IMR-90 (cell line): ENCODE results near the gene PCSK5. TPM values are rescaled to one million over a fixed set of nuclear protein-coding genes. Genes with fewer than 3 reads are reported as not detected.

Experiments used
- ATAC-seq: fragments of 200-7000 bp; cut with Tn5 transposase; 2 replicates; pipeline ENCODE4 v1.9.1; 2020; ENCODE audit warnings: low read depth, mild to moderate bottlenecking, moderate library complexity
- BruUV-seq: library from RNA; stranded (reverse); fragments of 400-500 nt; replicated peaks from 2 replicates; lab custom pipeline; 2021; lab: Mats Ljungman, UMichigan
- CTCF ChIA-PET: fragments of 300-600 bp; formaldehyde crosslinking; extraction: SDS; loops from one replicate; lab custom pipeline; 2021; ENCODE audit warnings: antibody characterized with exemption; lab: Yijun Ruan, JAX
- POLR2A ChIA-PET: fragments of 300-600 bp; sonication (Branson Sonifier 250); formaldehyde crosslinking; loops from one replicate; lab custom pipeline; 2022; ENCODE audit warnings: antibody characterized with exemption; ENCODE audit not compliant: unreplicated experiment; lab: Charles Lee
- DNase-seq: peaks from one replicate; pipeline ENCODE4 v3.0.0; 2013
- H2AFZ ChIP-seq: replicated peaks from 2 replicates; pipeline ENCODE3; 2013; ENCODE audit warnings: low read length, mild to moderate bottlenecking; ENCODE audit not compliant: poor library complexity
- H2AK5ac ChIP-seq: 2 replicates; pipeline ENCODE4 v1.6.1; 2013; ENCODE audit warnings: low read depth, low read length, inconsistent platforms
- H2AK9ac ChIP-seq: replicated peaks from 2 replicates; pipeline ENCODE3; 2013; ENCODE audit warnings: mild to moderate bottlenecking, low read depth, low read length, moderate library complexity; ENCODE audit not compliant: poor library complexity
- H2BK120ac ChIP-seq: 2 replicates; pipeline ENCODE4 v1.6.1; 2013; ENCODE audit warnings: low read depth, low read length, inconsistent platforms
- H2BK15ac ChIP-seq: 3 replicates; pipeline ENCODE4 v1.6.1; 2013; ENCODE audit warnings: low read depth, low read length, inconsistent platforms
- H2BK20ac ChIP-seq: 2 replicates; pipeline ENCODE4 v1.6.1; 2013; ENCODE audit warnings: low read depth, mild to moderate bottlenecking, inconsistent platforms, low read length, moderate library complexity
- H2BK5ac ChIP-seq: 2 replicates; pipeline ENCODE4 v1.6.1; 2013; ENCODE audit warnings: mild to moderate bottlenecking, low read depth, low read length, inconsistent platforms; ENCODE audit not compliant: poor library complexity, severe bottlenecking
- H3K14ac ChIP-seq: replicated peaks from 2 replicates; pipeline ENCODE4 v1.6.1; 2013; ENCODE audit warnings: low read depth, low read length, inconsistent platforms
- H3K18ac ChIP-seq: 2 replicates; pipeline ENCODE4 v1.6.1; 2013; ENCODE audit warnings: low read depth, low read length, control low read depth
- H3K23ac ChIP-seq: 2 replicates; pipeline ENCODE4 v1.6.1; 2013; ENCODE audit warnings: low read depth, low read length, inconsistent platforms
- H3K27ac ChIP-seq: 2 replicates; pipeline ENCODE4 v1.5.1; 2013; ENCODE audit warnings: mild to moderate bottlenecking, control low read depth, low read length; ENCODE audit not compliant: insufficient read depth
- H3K27me3 ChIP-seq: 2 replicates; pipeline ENCODE4 v1.6.1; 2013; ENCODE audit warnings: low read length; ENCODE audit not compliant: control insufficient read depth, insufficient read depth
- H3K36me3 ChIP-seq: 2 replicates; pipeline ENCODE4 v1.6.1; 2013; ENCODE audit warnings: low read length, mixed read lengths; ENCODE audit not compliant: control insufficient read depth, insufficient read depth
- H3K4ac ChIP-seq: 2 replicates; pipeline ENCODE4 v1.6.1; 2013; ENCODE audit warnings: low read depth, low read length, inconsistent platforms
- H3K4me1 ChIP-seq: 2 replicates; pipeline ENCODE4 v1.6.1; 2013; ENCODE audit warnings: low read length, mixed read lengths; ENCODE audit not compliant: control insufficient read depth, insufficient read depth
- H3K4me2 ChIP-seq: 2 replicates; pipeline ENCODE4 v1.6.1; 2013; ENCODE audit warnings: low read depth, mild to moderate bottlenecking, control low read depth, low read length, moderate library complexity
- H3K4me3 ChIP-seq: 2 replicates; pipeline ENCODE4 v1.5.1; 2013; ENCODE audit warnings: low read depth, mild to moderate bottlenecking, control low read depth, low read length, moderate library complexity; ENCODE audit not compliant: insufficient read depth
- H3K56ac ChIP-seq: 2 replicates; pipeline ENCODE4 v1.6.1; 2013; ENCODE audit warnings: low read length, inconsistent platforms; ENCODE audit not compliant: insufficient read depth; ENCODE audit errors: extremely low read depth
- H3K79me1 ChIP-seq, 2 experiments: 2 replicates each; pipeline ENCODE4 v1.6.1; 2013; ENCODE audit warnings: low read length in 2 of 2, inconsistent platforms in 1 of 2, low read depth in 1 of 2
- H3K9ac ChIP-seq: 2 replicates; pipeline ENCODE4 v1.6.1; 2013; ENCODE audit warnings: low read depth, low read length, control low read depth
- H3K9me1 ChIP-seq: 2 replicates; pipeline ENCODE4 v1.6.1; 2013; ENCODE audit warnings: low read length, inconsistent platforms; ENCODE audit not compliant: insufficient read depth
- H3K9me3 ChIP-seq: 2 replicates; pipeline ENCODE4 v1.6.1; 2013; ENCODE audit warnings: low read length; ENCODE audit not compliant: control insufficient read depth, insufficient read depth
- H4K20me1 ChIP-seq: 2 replicates; pipeline ENCODE4 v1.6.1; 2013; ENCODE audit warnings: low read length, inconsistent platforms; ENCODE audit not compliant: insufficient read depth
- H4K5ac ChIP-seq: 2 replicates; pipeline ENCODE4 v1.6.1; 2013; ENCODE audit warnings: mild to moderate bottlenecking, low read depth, low read length, control low read depth
- H4K8ac ChIP-seq, 2 experiments: 2 replicates each; pipeline ENCODE4 v1.6.1; 2013; ENCODE audit warnings: low read depth in 2 of 2, low read length in 2 of 2, control low read depth in 1 of 2, inconsistent platforms in 1 of 2
- H4K91ac ChIP-seq: 2 replicates; pipeline ENCODE4 v1.6.1; 2013; ENCODE audit warnings: low read depth, low read length, inconsistent platforms; ENCODE audit not compliant: insufficient read depth
- CEBPB ChIP-seq: IDR thresholded peaks from 2 replicates; pipeline ENCODE4 v1.6.1; 2012; ENCODE audit warnings: low read depth, low read length, improper control_type of control experiment
- CHD1 ChIP-seq: IDR thresholded peaks from 2 replicates; pipeline ENCODE4 v1.6.1; 2012; ENCODE audit warnings: low read depth, low read length, improper control_type of control experiment
- MAFK ChIP-seq: IDR thresholded peaks from 2 replicates; pipeline ENCODE4 v1.6.1; 2012; ENCODE audit warnings: low read depth, low read length, improper control_type of control experiment
- NFE2L2 ChIP-seq: fragments of 150-350 bp; IDR thresholded peaks from 2 replicates; pipeline ENCODE4 v1.6.1; 2016; ENCODE audit warnings: low read depth, mild to moderate bottlenecking, low read length
- POLR2A ChIP-seq: IDR thresholded peaks from 2 replicates; pipeline ENCODE4 v1.6.1; 2012; ENCODE audit warnings: mild to moderate bottlenecking, low read depth, low read length
- RFX5 ChIP-seq: IDR thresholded peaks from 2 replicates; pipeline ENCODE4 v1.8.0; 2012; ENCODE audit warnings: low read depth, mild to moderate bottlenecking, low read length, moderate library complexity
- SMC3 ChIP-seq: fragments of 150-350 bp; IDR thresholded peaks from 2 replicates; pipeline ENCODE4 v1.6.1; 2016; ENCODE audit warnings: low read depth, mild to moderate bottlenecking, antibody characterized with exemption, low read length, moderate library complexity
- WGBS, 2 experiments: methylation state at CpG; one replicate each; pipeline versions ENCODE4 v1.1.5 to v1.1.7; 2013; ENCODE audit warnings: missing lambda C conversion rate in 2 of 2; ENCODE audit not compliant: insufficient read length in 1 of 2; ENCODE audit errors: extremely low coverage in 2 of 2; 5-methylcytosine and 5-hydroxymethylcytosine counted together
- dilution Hi-C: fragments of 300-500 bp; cut with HindIII; formaldehyde crosslinking; loops from one replicate; pipeline ENCODE4 v1.14.3; 2018; ENCODE audit warnings: low sequenced_read_pairs; ENCODE audit not compliant: unreplicated experiment
- in situ Hi-C: fragments of 300-500 bp; cut with MboI; formaldehyde crosslinking; loops from 3 replicates; pipeline ENCODE4 v1.14.3; 2019; ENCODE audit warnings: low sequenced_read_pairs, inconsistent platforms, mixed read lengths
- intact Hi-C: fragments of 100-400 bp; cut with micrococcal nuclease; formaldehyde crosslinking; loops from 2 replicates; pipeline ENCODE4 v1.10.0; 2022
- polyA plus RNA-seq, 3 experiments: library from polyadenylated mRNA; depleted of rRNA; stranded (reverse); fragments of >200 nt; gene quantifications; 2 replicates each; pipeline ENCODE4 v1.2.3, GENCODE V29; 2012; ENCODE audit warnings: low replicate concordance in 1 of 3
- total RNA-seq: library from RNA; depleted of rRNA; stranded (reverse); fragments of >200 nt; gene quantifications from 2 replicates; pipeline ENCODE4 v1.2.3, GENCODE V29; 2012
- TF ChIP-seq, protein P1 (sequence below): fragments of 150-350 bp; IDR thresholded peaks from 2 replicates; pipeline ENCODE4 v1.6.1; 2017; ENCODE audit warnings: mild to moderate bottlenecking, antibody characterized with exemption, low read length, low read depth

PCSK5 gene
- total and polyA plus RNA-seq, 2 of the 4 experiments (the other 2 are of a cell fraction) = 1.5 to 3.0 TPM

GRCh38 chr9:76311537-76311936, 421.1 kb downstream of the PCSK5 start:
- H2AK9ac ChIP-seq = no peak overlapping the region
- CTCF ChIA-PET = no interaction called here
- no peaks in the 10 kb centered on the region for H4K20me1 ChIP-seq
- WGBS, 2 experiments = no CpG with 5 or more reads among the region's 5 CpGs
- H4K5ac ChIP-seq = no peak overlapping the region
- POLR2A ChIA-PET = no interaction called here
- no peak overlapping the region for H2AK5ac ChIP-seq
- H3K14ac ChIP-seq = no peak overlapping the region
- no peak overlapping the region for H3K56ac ChIP-seq
- H2BK20ac ChIP-seq = no peak overlapping the region
- no peak overlapping the region for H3K4ac ChIP-seq
- H3K18ac ChIP-seq = no peak overlapping the region
- H3K27me3 ChIP-seq = no peaks in the 10 kb centered on the region; the same call in 1 of the 2 replicates
- no peaks in the 10 kb centered on the region for H3K9me3 ChIP-seq
- ATAC-seq (no peak), DNase-seq (no peak)
- no peak overlapping the region for H2BK120ac ChIP-seq
- no peak overlapping the region for H4K8ac ChIP-seq
- no peak overlapping the region for H3K27ac ChIP-seq
- no peak overlapping the region for H3K4me3 ChIP-seq
- H3K4me1 ChIP-seq = no peaks in the 10 kb centered on the region
- H2AFZ ChIP-seq = no peak overlapping the region
- no peak overlapping the region for H2BK5ac ChIP-seq
- H2BK15ac ChIP-seq = no peak overlapping the region
- no peak overlapping the region for H3K23ac ChIP-seq
- intact Hi-C loops = no loop called here
- in situ Hi-C loops = no loop called here
- dilution Hi-C loops = no loop called here
- H3K79me1 ChIP-seq = no peaks in the 10 kb centered on the region
- no peak overlapping the region for H3K4me2 ChIP-seq
- no peaks in the 10 kb centered on the region for H3K36me3 ChIP-seq
- no TSS peak for BruUV-seq
- H3K9me1 ChIP-seq = no peaks in the 10 kb centered on the region
- no peak overlapping the region for H4K91ac ChIP-seq
- TF ChIP-seq NFE2L2 = no peak
- TF ChIP-seq CHD1 = no peak
- TF ChIP-seq RFX5 = no peak
- TF ChIP-seq CEBPB = no peak
- TF ChIP-seq POLR2A = no peak
- no peak for TF ChIP-seq MAFK
- TF ChIP-seq SMC3 = no peak
- TF ChIP-seq, protein P1, sequence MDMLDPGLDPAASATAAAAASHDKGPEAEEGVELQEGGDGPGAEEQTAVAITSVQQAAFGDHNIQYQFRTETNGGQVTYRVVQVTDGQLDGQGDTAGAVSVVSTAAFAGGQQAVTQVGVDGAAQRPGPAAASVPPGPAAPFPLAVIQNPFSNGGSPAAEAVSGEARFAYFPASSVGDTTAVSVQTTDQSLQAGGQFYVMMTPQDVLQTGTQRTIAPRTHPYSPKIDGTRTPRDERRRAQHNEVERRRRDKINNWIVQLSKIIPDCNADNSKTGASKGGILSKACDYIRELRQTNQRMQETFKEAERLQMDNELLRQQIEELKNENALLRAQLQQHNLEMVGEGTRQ = no peak
- no peak overlapping the region for H3K9ac ChIP-seq
